HEK293 (cell line): ENCODE data around the gene FAM221B.

Experiments
- CTCF ChIA-PET: fragments of 350-600 bp; formaldehyde crosslinking; extraction: SDS; loops from one replicate; lab custom pipeline; 2021; ENCODE audit warnings: antibody characterized with exemption; lab: Yijun Ruan, JAX
- POLR2A ChIA-PET: fragments of 300-600 bp; formaldehyde crosslinking; extraction: SDS; loops from one replicate; lab custom pipeline; 2020; ENCODE audit warnings: antibody characterized with exemption, inconsistent platforms; lab: Yijun Ruan, JAX
- H3K27ac ChIP-seq: fragments of 200-500 bp; sonication (Bioruptor generic); 2 replicates; pipeline ENCODE4 v1.5.1; 2014; ENCODE audit warnings: low read depth, low read length, control low read depth, inconsistent platforms; ENCODE audit errors: extremely low read depth
- H3K36me3 ChIP-seq, 2 experiments: fragments of 200-500 bp in 1 of 2; sonication (Bioruptor generic) in 1 of 2; 1 replicate in 1 of 2; 2 replicates in 1 of 2; pipeline ENCODE4 v1.5.1; 2014 to 2017; ENCODE audit warnings: inconsistent platforms in 2 of 2, low read length in 2 of 2; ENCODE audit not compliant: control insufficient read depth in 2 of 2, insufficient read depth in 1 of 2
- H3K4me1 ChIP-seq: fragments of 200-500 bp; sonication (Bioruptor generic); 2 replicates; pipeline ENCODE4 v1.5.1; 2014; ENCODE audit warnings: mild to moderate bottlenecking, low read length, inconsistent platforms; ENCODE audit not compliant: control insufficient read depth, insufficient read depth
- H3K4me3 ChIP-seq: 2 replicates; pipeline ENCODE4 v1.5.1; 2011; ENCODE audit warnings: low read depth, mild to moderate bottlenecking, control low read depth, low read length, moderate library complexity
- H3K9me3 ChIP-seq: fragments of 200-500 bp; sonication (Bioruptor generic); 2 replicates; pipeline ENCODE4 v1.5.1; 2014; ENCODE audit warnings: low read depth, low read length, inconsistent platforms; ENCODE audit not compliant: control insufficient read depth, insufficient read depth
- ATF2 ChIP-seq: fragments of 450-650 bp; formaldehyde crosslinking; IDR thresholded peaks from 2 replicates; pipeline ENCODE4 v1.5.1; 2016; ENCODE audit warnings: missing biosample characterization, missing genetic modification characterization, low read depth
- CTCF ChIP-seq: fragments of 450-650 bp; formaldehyde crosslinking; IDR thresholded peaks from 2 replicates; pipeline ENCODE4 v1.5.1; 2016; ENCODE audit warnings: missing biosample characterization, missing genetic modification characterization
- PATZ1 ChIP-seq: fragments of 450-650 bp; formaldehyde crosslinking; IDR thresholded peaks from 2 replicates; pipeline ENCODE4 v1.5.1; 2016; ENCODE audit warnings: missing biosample characterization, missing genetic modification characterization
- PRDM4 ChIP-seq: fragments of 450-650 bp; formaldehyde crosslinking; IDR thresholded peaks from 2 replicates; pipeline ENCODE4 v1.5.1; 2017; ENCODE audit warnings: missing biosample characterization, missing genetic modification characterization
- ZBTB20 ChIP-seq: fragments of 450-650 bp; formaldehyde crosslinking; IDR thresholded peaks from 2 replicates; pipeline ENCODE4 v1.5.1; 2016; ENCODE audit warnings: missing biosample characterization, missing genetic modification characterization
- ZBTB44 ChIP-seq: fragments of 450-650 bp; IDR thresholded peaks from 2 replicates; pipeline ENCODE4 v1.5.1; 2018; ENCODE audit warnings: missing biosample characterization, mild to moderate bottlenecking, missing genetic modification characterization
- ZBTB6 ChIP-seq: fragments of 450-650 bp; formaldehyde crosslinking; IDR thresholded peaks from 2 replicates; pipeline ENCODE4 v1.5.1; 2017; ENCODE audit warnings: missing biosample characterization, missing genetic modification characterization
- ZFP69B ChIP-seq: fragments of 450-650 bp; formaldehyde crosslinking; IDR thresholded peaks from 2 replicates; pipeline ENCODE4 v1.5.1; 2016; ENCODE audit warnings: missing biosample characterization, missing genetic modification characterization
- ZNF223 ChIP-seq: fragments of 450-650 bp; formaldehyde crosslinking; IDR thresholded peaks from 2 replicates; pipeline ENCODE4 v1.5.1; 2016; ENCODE audit warnings: missing biosample characterization, missing genetic modification characterization
- ZNF391 ChIP-seq: fragments of 450-650 bp; formaldehyde crosslinking; IDR thresholded peaks from 2 replicates; pipeline ENCODE4 v1.5.1; 2016; ENCODE audit warnings: low read depth, missing biosample characterization, missing genetic modification characterization, borderline replicate concordance
- ZNF423 ChIP-seq: fragments of 450-650 bp; formaldehyde crosslinking; IDR thresholded peaks from 2 replicates; pipeline ENCODE4 v1.5.1; 2016; ENCODE audit warnings: missing biosample characterization, missing genetic modification characterization
- ZNF549 ChIP-seq: fragments of 450-650 bp; IDR thresholded peaks from 2 replicates; pipeline ENCODE4 v1.5.1; 2018; ENCODE audit warnings: missing biosample characterization, missing genetic modification characterization, mild to moderate bottlenecking, inconsistent platforms, moderate library complexity
- ZNF785 ChIP-seq: fragments of 450-650 bp; formaldehyde crosslinking; IDR thresholded peaks from 2 replicates; pipeline ENCODE4 v1.5.1; 2016; ENCODE audit warnings: missing biosample characterization, missing genetic modification characterization

FAM221B gene

GRCh38 chr9:35826071-35826701 is 2.3 kb downstream of the FAM221B start (continued):
- TF ChIP-seq ZBTB44 (tag by site-specific recombination): no peak
- TF ChIP-seq, all 188 proteins: peak for 6

GRCh38 chr9:35822926-35823325 is 5.6 kb downstream of the FAM221B start:
- Histone ChIP-seq H3K4me1 (no peaks in the 10 kb centered on the region), H3K4me3 (no peak overlapping the region), H3K9me3 (no peaks in the 10 kb centered on the region), H3K36me3 (no peaks in the 10 kb centered on the region), H3K27ac (no peak overlapping the region)
- TF ChIP-seq PATZ1 (tag by site-specific recombination) (no peak), PRDM4 (tag by site-specific recombination) (no peak), CTCF (no peak), ATF2 (tag by site-specific recombination) (no peak), ZBTB20 (tag by site-specific recombination) (no peak), ZNF423 (tag by site-specific recombination) (no peak), ZNF391 (tag by site-specific recombination) (no peak), ZFP69B (tag by site-specific recombination) (no peak), ZBTB6 (no peak), ZNF223 (tag by site-specific recombination) (no peak), ZNF549 (tag by site-specific recombination) (no peak), ZNF785 (tag by site-specific recombination) (no peak)
- ChIA-PET POLR2A (no interaction called here), CTCF (interaction anchor here (0.7 to 1.8 kb wide), 7 partner anchors 10 to 767 kb away, joined by 3 to 9 read pairs (median 4); partner anchors contain the start of gene SPAG8)
